ENCODE measurements around the gene LIN7C.
"Not testable (repeated sequence)": the region's sequence is repeated elsewhere in the genome, so short reads cannot be mapped to it uniquely, and the experiment has no call there.

LIN7C gene

DNA sequence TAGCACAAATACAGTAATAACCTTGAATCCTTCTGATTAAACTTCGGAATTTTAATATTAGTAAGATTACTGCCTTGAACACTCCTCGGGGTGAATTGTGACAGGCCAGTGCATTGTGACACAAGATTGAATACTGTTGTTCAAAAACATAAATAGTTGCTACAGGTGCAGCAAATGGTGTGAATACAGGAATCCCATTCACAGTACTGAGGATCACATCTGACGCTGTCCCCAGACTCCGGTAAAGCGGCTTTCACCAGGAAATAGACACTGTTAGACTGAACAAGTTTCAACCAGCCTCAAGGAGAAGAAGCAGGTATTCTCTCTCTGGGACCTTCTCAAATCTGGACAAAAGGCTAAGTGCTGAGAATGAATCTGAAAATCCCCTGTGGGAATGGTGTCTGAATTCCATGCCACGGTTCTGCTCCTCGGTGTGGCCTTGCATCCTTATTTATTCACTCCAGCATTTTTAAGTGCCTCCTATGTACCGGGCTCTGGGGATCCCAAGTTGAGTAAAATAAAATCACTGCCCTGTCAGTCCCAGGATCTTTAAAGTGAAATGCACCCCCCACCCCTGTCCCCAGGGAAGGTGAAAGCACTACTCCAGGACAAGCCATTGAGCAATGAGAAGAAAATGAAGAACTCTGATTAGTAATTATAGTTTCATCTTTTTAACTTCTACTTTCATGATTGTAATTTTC, 37.4 kb downstream of the LIN7C start:
- DNase-seq, result no peak

- DNase-seq, result no peak
Observed at GRCh38 chr11:27468209-27468994, 38.2 kb downstream of the LIN7C start.

DNA sequence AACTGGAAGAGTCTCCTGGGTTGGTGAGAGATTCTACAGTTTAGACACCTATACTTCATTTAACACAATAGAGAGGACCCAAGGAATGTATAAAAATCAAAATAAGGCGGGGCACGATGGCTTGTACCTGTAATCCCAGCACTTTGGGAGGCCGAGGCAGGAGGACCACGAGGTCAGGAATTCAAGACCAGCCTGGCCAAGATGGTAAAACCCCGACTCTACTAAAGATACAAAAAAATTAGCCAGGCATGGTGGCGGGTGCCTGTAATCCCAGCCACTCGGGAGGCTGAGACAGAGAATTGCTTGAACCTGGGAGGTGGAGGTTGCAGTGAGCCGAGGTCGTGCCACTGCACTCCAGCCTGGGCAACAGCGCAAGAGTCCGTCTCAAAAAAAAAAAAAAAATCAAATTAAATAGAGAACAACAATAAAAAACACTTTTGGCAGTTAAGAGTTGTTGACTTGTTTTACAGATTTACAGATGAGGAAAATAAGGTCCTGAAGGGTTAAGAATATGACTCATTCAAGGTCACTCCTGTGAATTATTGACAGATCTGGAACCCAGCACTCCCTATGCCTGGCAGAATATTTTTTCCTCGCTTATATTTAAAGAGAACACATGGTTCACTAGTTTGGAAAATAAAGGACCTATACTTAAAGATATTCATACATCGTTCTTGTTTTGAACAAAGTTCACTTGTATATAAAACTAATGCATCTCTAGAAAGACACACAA, 39.2 kb downstream of the LIN7C start:
- DNase-seq, result no peak

DNA sequence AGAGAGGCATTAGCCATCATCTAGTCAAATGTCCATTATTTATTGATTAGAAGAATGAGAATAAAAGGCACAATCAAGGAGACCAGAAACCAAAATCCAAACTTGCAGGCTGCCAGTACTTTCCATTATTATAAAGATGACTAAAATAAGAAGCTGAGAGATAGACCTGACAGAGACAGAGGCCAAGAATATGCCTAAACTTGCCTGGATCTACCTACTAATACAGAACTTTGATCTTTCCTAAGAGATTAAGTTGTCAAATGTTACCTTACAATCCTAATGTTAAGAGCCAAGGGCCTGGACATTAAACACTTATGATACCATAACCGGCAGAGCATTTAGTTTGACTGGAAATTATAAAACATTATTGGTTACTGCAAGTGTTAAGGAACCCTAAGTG, 40.2 kb downstream of the LIN7C start:
- DNase-seq, result no peak

GRCh38 chr11:27465629-27466028, 40.9 kb downstream of the LIN7C start:
- DNase-seq, result no peak

DNA sequence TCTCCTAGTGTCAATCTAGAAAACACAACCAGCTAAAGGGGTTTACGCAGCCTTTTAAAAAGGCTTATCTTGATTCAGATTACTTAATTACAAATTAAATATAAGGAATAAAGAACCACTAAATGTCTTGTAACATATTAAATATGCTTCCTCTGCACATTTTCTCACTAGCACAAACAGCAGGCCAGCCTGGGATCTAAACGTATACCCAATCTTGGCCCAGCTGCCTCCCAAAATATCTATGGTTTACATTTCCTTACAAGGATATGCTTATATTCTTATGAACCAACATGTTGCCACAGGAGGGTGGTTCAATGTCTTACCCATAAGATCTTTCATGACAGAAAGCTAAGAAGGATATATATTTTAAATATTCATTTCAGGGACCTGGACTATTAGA, 41.7 kb downstream of the LIN7C start:
- no peak for DNase-seq

DNA sequence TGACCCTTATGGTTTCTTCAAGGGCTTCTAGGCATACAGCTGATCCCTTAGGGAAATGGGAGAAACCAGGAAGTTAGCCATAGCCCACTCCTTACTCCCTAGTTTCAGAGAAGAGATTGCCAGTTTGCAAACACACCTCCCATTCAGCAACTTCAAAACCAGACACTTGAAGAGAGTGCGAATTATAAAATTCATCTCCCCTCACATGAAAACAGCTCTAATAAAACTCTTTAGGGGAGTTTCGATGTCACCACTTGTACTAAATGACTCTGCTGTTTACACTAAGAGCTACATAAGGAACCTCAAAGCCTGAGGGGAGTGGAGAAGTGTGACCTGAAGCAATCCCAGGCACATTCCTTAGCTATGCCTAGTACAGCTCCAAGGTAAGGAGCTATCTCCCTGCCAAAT, 42.3 kb downstream of the LIN7C start:
- DNase-seq, result no peak

- no peak for DNase-seq
Observed at GRCh38 chr11:27462543-27462942, 44.0 kb downstream of the LIN7C start.

GRCh38 chr11:27460158-27460978, 46.2 kb downstream of the LIN7C start:
- DNase-seq, result no peak

- DNase-seq, result no peak
Observed at GRCh38 chr11:27459191-27459590, 47.4 kb downstream of the LIN7C start.

DNA sequence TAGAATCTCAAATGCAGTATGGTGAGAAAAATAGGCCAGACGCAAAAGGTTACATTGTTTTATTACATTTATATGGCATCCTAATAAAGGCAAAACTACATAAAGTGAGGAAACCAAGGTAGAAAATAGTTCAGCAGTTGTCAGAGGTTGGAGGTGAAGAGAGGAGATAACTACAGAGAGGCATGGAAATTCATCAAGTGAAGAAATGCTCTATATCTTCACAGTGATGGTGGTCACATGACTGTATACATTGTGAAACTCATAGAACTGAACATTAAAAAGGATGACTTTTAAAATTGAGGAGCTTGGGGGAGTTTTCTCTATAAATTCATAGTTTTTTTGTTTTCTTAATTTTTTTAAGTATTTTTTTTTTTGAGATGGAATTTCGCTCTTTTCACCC, 48.4 kb downstream of the LIN7C start:
- no peak for DNase-seq

DNA sequence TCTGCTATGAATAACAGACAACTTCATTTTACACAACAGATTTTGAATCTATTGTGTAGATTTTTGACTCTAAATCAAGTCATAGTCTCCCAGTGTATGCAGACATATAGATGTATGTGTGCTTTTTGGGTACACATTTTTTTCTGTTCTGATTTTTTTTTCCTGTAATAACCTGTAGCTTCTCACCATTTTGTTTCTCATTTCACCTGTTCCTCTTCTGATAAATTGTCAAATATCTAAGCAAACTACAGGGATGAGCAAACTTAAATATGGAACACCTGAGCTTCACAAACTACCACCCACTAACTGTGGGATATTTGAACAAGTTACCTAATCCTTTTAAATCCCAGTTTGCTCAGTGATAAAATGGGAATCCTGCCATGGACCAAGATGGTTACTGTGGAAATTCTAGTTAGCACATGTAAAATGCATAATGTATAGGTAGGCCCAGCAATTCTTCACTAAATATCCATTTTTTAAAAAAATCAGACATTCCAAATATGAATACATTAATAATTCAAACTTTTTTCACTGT, 49.7 kb downstream of the LIN7C start:
- no peak for DNase-seq

- no peak for DNase-seq
Observed at GRCh38 chr11:27456140-27456794, 50.3 kb downstream of the LIN7C start.

GRCh38 chr11:27455667-27456066, 50.9 kb downstream of the LIN7C start:
- no peak for DNase-seq

DNA sequence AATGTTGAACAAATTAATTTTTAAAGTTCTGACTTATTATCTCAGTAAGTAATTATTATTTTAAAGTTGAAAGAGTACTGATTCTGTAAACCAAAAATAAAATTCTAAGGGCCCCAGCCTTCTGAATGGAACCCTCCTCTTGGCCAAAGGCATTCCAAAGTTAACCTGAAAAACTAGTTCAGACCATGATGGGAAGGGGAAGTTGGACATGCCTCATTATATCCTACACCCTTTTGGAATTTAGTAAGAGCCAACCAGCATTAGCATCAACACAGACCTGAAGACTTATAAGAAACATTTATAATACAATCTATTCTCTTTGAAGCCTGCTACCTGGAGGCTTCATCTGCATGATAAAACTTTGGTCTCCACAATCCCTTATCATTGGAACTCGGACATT, 52.9 kb downstream of the LIN7C start:
- no peak for DNase-seq

- DNase-seq, result no peak
Observed at GRCh38 chr11:27452147-27452546, 54.4 kb downstream of the LIN7C start.

DNA sequence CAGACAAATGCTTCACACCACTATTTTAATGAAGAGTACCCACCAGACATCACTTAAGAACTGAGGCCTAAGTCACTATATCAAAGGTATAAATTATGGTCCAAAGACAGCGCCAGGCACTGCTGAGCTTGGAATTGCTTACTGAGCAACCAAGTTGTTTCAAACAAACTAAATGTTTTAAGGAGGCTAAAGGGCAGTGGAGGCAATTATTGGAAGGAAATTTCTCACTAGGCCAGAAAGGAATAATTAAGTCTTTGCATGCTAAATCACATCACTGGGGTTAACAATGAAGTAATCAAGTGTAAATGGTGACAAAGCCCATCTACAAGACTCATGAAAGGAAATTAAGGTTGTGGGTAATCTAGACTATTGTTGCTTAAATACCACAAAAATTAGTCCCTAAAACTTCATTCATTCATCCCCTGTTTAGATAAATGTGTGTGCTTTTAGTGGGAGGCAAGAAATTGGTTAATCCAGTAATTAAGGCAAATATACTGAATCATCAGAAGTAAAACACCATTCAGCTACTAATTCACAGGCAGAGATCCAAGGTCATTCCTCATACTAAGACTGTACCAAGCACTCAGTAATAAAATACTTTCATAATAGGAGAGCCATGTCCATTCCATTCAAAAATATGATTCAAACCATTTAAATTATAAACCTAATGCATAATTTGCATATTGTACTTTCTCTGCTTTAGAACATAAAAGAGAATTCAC, 55.2 kb downstream of the LIN7C start:
- no peak for DNase-seq

DNA sequence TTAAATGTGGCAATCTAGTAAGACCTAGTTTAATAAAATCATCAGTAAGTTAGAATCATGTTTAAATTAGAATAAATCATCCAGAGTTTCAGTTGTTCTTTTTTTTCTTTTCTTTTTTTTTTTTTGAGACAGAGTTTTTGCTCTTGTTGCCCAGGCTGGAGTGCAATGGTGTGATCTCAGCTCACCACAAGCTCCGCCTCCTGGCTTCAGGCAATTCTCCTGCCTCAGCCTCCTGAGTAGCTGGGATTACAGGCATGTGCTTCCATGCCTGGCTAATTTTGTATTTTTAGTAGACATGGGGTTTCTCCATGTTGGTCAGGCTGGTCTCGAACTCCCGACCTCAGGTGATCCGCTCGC, 58.4 kb downstream of the LIN7C start:
- not testable (repeated sequence) for DNase-seq

DNA sequence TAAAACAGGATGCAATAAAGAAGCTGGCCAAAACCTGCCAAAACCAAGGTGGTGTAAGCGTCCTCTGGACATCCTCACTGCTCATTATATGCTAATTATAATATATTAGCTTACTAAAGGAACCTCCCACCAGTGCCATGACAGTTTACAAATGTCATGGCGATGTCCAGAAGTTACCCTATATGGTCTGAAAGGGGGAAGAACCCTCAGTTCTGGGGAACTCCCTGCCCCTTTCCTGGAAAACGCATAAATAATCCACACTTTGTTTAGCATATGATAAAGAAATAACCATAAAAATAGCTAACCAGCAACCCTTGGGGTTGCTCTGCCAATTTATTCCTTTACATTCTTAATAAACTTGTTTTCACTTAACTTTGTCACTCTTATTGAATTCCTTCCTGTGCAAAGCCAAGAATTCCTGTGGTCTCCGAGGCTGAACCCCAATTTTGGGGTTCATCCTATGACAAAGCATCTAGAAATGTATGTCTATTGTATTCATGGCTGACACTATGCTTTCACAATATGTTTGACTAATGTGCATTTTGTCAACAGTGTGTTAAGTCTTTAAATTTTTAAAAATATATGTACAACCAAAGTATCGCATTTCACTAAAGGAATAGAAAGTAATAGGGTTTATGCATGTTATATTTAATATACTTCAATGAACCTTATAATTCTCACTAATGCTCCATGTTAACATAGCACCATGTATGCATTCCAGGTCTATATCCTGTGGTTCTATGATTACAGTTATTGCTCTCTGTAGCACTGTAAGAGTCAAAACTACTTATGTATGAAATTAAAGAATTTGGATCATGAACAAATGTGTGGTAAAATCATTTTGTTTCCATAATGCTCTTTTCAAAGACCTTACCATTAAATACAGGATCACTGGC, 59.0 kb downstream of the LIN7C start:
- no peak for DNase-seq

DNA sequence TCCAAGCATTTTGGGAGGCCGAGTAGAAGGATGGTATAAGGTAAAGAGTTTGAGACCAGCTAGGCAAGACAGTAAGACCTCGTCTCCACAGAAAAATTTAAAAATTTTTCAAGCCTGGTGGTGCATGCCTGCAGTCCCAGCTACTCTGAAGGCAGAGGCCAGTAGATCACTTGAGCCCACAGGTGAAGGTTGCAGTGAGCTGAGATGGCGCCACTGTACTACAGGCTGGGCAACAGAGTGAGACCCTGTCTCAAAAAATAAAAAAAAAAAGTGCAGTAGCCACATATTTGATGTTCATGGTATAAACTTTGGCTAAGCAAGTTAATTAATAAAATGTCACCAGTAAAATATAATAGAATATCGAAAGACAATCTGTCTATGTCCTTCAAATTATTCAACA, 60.9 kb downstream of the LIN7C start:
- DNase-seq, result no peak
